Measurements from ENCODE around the gene FOXN3. TPM values are rescaled to one million over a fixed set of nuclear protein-coding genes. Genes with fewer than 3 reads are reported as not detected.
A peak's percentile ranks its signal among the peaks of the same experiment; 100 is the strongest.

The FOXN3 gene
- total RNA-seq, 2 donors from 2014 or later: 75.3 to 104 TPM

DNA sequence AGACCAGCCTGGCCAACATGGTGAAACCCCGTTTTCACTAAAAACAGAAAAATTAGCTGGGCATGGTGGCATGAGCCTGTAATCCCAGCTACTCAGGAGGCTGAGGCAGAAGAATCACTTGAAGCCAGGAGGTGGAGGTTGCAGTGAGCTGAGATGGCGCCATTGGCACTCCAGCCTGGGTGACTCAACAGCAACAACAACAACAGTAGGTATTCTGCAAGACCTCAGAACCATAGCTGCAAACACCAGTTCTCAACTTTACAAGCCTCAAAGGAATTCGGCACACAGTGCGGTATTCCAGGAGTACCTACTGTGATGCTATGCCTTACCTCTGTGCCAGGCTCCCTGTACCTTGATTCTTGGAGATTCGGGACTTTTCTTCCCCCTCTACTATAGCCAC is 15.8 kb downstream of the FOXN3 start:
- DNase-seq (ENCODE audit: low spot score in 2 of 2): no peak
- Mint-ChIP-seq H3K36me3 (peaks cover 0 to 63% of the 10 kb centered on the region in 2 donors), H3K27ac (peak overlapping the region; percentile 36 to 87), H3K9me3 (peaks cover 0 to 4% of the 10 kb centered on the region in 2 donors)
- no peak for ATAC-seq

DNA sequence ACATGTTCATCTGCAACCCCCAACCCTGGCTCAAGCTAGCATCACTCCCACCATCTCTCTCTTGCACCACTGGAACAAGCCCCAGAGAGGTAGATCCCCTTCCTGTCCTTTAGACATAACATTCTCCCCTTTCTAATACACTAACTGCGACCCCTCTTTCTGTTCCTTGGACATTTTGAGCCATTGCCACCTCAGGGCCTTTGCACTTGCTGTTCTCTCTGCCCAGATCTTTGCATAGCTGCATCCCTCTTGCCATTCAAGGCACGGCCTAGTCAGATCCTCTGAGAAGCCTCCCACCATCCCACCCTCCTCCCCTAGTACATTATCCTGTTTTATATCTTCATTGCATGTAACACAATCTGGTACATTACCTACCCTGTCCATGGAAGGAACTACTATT is 16.5 kb downstream of the FOXN3 start:
- H3K9me3 Mint-ChIP-seq: peaks cover 0 to 4% of the 10 kb centered on the region in 2 donors
- peak overlapping the region; percentile 36 to 87 for H3K27ac Mint-ChIP-seq
- DNase-seq (ENCODE audit: low spot score in 2 of 2) (no peak), ATAC-seq (no peak)
- peaks cover 0 to 68% of the 10 kb centered on the region in 2 donors for H3K36me3 Mint-ChIP-seq

DNA sequence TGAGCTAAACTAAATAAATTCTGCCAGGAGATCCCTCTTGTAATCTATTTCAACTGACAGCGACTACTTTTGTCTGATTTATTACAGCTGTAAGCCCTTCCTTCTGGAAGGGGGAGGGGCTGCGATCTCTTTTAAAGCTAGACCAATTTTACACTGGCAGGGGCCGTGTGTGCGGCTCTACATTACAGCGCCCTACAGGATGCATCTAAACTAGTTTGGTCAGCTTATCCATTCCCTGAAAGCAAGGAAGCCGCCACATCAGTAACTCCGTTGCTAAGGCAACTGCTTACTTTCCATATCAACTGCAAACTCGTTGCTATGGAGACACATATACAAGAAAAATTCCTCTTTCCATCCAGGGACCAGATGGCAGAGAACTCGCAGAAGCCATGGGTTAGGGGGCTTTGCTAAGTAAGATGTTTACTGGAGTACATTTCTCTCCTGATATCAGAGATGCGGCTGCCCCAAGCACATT is 17.4 kb downstream of the FOXN3 start:
- Mint-ChIP-seq H3K36me3 (peaks cover 0 to 67% of the 10 kb centered on the region in 2 donors), H3K27ac (peak overlapping the region in 1 of 2 donors; percentile 30), H3K9me3 (peaks cover 0 to 4% of the 10 kb centered on the region in 2 donors)
- ATAC-seq (peak in 1 of 2 donors; percentile 37), DNase-seq (ENCODE audit: low spot score in 2 of 2) (no peak)

DNA sequence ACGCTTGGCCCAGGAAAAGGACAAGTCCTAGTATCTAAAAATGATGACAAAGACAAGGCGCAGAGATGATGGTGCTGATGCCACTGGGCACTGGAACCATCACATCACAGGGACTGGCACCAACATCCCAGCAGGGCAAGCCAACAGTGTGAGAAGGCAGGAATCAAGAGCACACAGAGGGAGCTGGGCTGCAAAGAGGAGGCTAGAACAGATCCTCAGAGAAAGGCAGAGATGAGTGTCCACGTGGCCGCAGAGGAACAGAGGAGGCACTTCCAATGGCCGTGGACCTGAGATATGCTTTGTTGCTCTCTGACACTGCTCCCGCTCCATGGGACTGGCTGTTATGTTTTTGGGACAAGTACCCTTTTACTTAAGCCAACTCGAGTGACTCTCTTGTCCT is 17.9 kb downstream of the FOXN3 start:
- peaks cover 0 to 72% of the 10 kb centered on the region in 2 donors for H3K36me3 Mint-ChIP-seq
- H3K9me3 Mint-ChIP-seq: peaks cover 0 to 4% of the 10 kb centered on the region in 2 donors
- peak overlapping the region in 1 of 2 donors; percentile 33 for H3K27ac Mint-ChIP-seq
- DNase-seq (ENCODE audit: low spot score in 2 of 2) (no peak), ATAC-seq (no peak)

DNA sequence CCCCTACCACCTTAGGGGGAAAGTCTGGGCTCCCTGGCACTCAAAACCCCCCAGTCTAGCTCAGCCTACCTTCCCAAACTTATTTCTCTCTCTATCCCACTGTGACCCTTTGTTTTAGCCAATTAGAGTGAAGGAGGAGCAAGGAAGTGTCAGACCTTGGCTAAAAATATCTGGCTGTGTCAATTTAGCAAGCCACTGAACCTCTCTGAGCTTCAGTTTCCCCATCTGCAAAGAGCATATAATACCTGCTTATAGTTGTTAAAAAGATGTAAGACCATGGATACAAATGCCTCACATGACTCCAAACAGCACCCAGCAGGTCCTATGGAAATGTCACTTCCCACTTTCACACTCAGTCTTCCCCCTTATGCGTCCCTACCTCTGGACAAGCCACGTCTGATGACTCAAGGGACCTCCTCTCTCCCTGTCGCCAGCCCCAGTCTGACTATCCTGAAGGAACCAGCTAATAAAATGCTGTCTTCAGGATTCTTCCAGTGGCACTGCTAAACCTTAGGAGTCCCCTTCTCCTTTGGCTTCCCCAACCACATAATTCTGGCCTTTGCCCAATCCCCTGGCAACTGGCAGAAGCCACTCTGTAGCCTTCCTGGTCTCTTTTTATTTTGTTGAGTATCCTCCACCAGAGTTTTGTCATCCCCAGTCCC is 19.3 kb downstream of the FOXN3 start:
- Mint-ChIP-seq H3K9me3 (peaks cover 0 to 8% of the 10 kb centered on the region in 2 donors), H3K27ac (peak overlapping the region in 1 of 2 donors; percentile 61), H3K36me3 (peaks cover 0 to 68% of the 10 kb centered on the region in 2 donors)
- no peak for ATAC-seq
- DNase-seq (ENCODE audit: low spot score in 2 of 2): no peak

DNA sequence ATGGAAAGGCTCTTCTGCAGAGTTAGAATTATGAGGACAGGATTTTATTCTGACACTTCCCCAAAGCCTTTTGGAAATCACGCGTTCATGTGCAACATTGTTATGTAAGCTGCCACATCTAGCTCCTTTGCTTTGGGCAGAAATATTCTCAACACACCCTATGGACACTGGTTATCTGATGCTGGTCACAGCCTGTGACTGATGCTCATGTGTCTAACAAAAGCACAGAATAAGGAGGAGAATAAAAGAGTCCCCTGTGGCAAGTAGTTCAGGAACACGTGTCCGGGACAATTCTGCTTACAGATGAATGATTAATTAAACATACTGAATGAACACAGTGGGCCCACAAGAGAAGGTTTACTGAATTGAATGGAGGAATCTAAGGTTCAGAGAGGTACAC is 22.1 kb downstream of the FOXN3 start:
- Mint-ChIP-seq H3K36me3 (peaks cover 0 to 44% of the 10 kb centered on the region in 2 donors), H3K9me3 (peaks cover 0 to 7% of the 10 kb centered on the region in 2 donors), H3K27ac (no peak overlapping the region)
- ATAC-seq (no peak), DNase-seq (ENCODE audit: low spot score in 2 of 2) (no peak)

DNA sequence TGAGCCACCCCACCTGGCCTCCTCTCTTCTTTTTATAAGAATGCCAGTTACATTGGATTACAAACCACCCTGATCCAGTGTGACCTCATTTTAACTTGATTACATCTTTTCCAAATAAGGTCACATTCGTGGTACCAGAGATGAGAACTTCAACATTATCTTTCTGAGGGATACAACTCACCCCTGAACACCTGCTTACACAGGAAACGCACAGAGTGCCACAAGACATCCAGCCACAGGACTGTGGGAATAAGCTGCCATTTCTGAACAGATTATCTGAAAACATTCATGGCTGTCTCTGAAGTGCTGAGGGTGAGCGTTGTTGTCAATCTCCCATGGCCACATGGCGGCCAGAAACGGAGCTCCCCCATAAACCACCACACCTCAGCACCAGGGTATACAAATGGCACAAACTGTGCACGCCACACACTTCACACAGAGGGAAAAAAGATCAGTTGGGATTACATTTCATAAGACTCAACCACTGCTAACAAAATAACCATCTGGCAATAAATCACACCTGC is 23.7 kb downstream of the FOXN3 start:
- Mint-ChIP-seq H3K27ac (peak overlapping the region; percentile 25 to 32), H3K9me3 (peaks cover 0 to 7% of the 10 kb centered on the region in 2 donors), H3K36me3 (peaks cover 3 to 48% of the 10 kb centered on the region in 2 donors)
- ATAC-seq: no peak
- no peak for DNase-seq (ENCODE audit: low spot score in 2 of 2)

DNA sequence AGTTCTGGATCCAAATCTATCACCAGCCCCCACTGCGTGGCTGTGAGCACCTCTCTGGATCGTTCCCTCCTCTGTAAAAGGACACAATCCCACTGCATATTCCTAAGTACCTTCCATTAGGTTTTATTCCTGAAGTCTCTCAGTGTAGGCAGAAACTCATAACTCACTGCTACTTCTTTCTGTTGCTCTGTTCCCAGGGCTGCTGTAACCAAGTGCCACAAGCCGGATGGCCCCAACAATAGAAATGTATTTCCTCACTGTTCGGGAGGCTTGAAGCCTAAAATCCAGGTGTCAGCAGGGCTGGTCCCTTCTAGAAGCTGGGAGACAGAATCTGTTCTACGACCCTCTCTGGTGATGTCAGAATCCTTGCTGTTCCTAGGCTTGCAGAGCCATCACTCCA is 24.9 kb downstream of the FOXN3 start:
- DNase-seq (ENCODE audit: low spot score in 2 of 2) (no peak), ATAC-seq (no peak)
- H3K36me3 Mint-ChIP-seq: peaks cover 4 to 48% of the 10 kb centered on the region in 2 donors
- H3K9me3 Mint-ChIP-seq: peaks cover 0 to 7% of the 10 kb centered on the region in 2 donors
- no peak overlapping the region for H3K27ac Mint-ChIP-seq

DNA sequence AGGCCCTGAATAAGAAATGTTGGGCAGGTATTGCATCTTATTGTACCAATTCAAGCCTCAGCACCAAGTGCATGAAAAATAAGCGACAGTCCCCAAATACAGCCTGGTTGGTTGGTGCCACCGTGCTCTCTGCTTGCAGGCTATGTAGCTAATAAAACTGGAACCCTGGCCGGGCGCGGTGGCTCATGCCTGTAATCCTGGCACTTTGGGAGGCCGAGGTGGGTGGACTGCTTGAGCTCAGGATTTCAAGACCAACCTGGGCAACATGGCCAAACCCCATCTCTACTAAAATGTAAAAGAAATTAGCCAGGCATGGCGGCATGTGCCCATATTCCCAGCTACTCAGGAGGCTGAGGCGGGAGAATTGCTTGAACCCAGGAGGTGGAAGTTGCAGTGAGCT is 25.5 kb downstream of the FOXN3 start:
- ATAC-seq: no peak
- Mint-ChIP-seq H3K9me3 (peaks cover 0 to 7% of the 10 kb centered on the region in 2 donors), H3K27ac (no peak overlapping the region), H3K36me3 (peaks cover 4 to 49% of the 10 kb centered on the region in 2 donors)
- DNase-seq (ENCODE audit: low spot score in 2 of 2): no peak

DNA sequence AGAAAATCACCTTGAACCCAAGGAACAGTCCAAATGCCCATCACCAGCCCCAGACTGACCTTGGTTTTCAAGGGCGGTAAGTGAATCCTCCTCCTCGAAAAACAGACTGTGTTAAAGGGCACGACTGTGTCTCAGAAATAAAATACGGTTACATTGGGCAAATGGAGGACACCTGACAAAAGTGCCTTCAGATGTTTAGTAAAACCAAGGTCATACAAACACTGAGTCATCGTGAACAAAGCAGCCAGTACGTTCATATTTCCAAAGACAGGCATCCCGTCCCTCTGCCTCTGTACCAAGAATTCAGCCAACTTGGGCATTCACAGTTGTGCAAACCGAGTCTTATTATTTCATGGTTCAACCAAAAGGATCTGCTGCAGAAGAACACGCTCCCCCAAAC is 25.9 kb downstream of the FOXN3 start:
- Mint-ChIP-seq H3K9me3 (peaks cover 0 to 7% of the 10 kb centered on the region in 2 donors), H3K36me3 (peaks cover 4 to 47% of the 10 kb centered on the region in 2 donors), H3K27ac (no peak overlapping the region)
- no peak for ATAC-seq
- no peak for DNase-seq (ENCODE audit: low spot score in 2 of 2)

DNA sequence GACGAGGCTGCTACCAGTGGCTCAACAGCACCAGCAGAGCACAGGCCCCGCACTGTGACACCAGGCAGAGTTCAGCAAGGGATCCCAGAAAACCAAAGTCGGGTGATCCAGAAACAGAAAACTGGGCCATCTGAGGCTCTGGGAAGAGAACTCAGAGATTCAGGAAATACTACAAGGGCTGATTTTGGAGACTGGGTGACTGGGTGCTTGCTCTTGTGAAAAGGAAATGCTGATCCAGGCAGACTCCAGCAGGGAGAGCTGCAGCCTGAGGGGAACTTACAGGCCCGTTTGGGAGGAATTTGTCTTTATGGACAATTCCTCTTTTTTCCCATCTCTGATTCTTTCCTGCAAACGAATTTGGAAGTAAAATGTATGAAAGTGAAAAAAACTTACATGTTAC is 28.2 kb downstream of the FOXN3 start:
- ATAC-seq (no peak), DNase-seq (ENCODE audit: low spot score in 2 of 2) (no peak)
- H3K36me3 Mint-ChIP-seq: peaks cover 4 to 42% of the 10 kb centered on the region in 2 donors

DNA sequence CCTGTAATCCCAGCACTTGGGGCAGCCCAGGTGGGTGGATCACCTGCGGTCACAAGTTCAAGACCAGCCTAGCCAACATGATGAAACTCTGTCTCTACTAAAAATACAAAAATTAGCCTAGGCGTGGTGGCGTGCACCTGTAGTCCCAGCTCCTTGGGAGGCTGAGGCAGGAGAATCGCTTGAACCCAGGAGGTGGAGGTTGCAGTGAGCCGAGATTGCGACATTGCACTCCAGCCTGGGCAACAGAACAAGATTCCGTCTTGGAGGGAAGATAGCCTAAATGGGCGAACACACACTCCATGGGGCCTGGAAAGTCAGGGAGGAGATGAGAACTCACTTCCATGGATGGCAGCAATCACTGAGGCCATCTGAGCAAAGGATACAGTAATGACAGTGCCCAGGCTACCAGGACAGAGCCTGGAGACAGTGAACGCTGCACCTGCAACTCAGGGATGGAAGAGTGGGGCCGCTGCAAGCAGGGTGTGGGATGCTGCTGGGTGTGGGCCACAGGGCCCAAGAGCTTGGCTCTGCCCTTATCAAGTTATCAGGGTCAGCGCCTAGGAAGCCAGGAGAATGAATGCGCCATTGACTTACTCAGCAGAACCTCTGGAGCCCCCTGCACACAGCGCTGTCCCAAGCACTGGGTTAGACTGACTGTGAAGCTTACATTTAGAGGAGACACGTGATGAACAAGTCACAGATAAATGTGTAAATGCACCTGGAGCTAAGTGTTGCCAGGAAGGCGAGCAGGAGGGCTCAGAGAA is 28.9 kb downstream of the FOXN3 start:
- Mint-ChIP-seq H3K36me3 (peaks cover 4 to 42% of the 10 kb centered on the region in 2 donors), H3K9me3 (peaks cover 0 to 7% of the 10 kb centered on the region in 2 donors), H3K27ac (peak overlapping the region; percentile 45 to 80)
- DNase-seq (ENCODE audit: low spot score in 2 of 2) (no peak), ATAC-seq (no peak)

More for the DNA sequence above, 28.2 kb downstream of the FOXN3 start:
- Mint-ChIP-seq H3K9me3 (peaks cover 0 to 7% of the 10 kb centered on the region in 2 donors), H3K27ac (peak overlapping the region in 1 of 2 donors; percentile 45)

DNA sequence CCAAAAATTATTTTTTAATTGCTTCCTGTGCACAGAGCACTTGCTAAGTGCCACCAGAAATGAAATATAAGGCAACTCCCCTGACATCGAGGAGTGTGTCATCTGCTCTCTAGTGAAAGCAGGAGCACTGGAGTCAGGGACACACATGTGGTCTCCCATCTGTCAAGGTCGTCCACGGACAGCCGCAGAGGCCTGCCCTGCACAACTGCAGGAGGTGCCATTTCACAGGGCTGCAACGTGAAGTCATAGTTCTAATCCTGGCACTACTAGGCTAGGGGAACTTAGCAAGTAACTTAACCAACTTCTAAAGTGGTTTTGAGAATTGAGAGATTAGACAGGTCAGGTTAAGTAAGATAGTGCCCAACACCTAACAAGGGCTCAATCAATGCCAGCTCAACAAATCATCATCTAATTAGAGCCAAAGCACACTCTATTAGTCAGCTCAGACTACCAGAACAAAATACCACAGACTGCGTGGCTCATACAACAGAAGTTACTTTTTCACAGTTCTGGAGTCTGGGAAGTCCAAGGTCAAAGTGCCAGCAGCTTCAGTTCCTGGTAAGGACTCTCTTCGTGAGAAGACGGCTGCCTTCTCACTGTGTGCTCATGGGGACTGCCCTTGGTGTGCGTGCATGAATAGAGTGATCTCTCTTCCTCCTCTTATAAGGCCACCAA is 30.7 kb downstream of the FOXN3 start:
- peak overlapping the region in 1 of 2 donors; percentile 80 for H3K27ac Mint-ChIP-seq
- DNase-seq (ENCODE audit: low spot score in 2 of 2) (no peak), ATAC-seq (peak; percentile 44 to 85)
- peaks cover 13 to 56% of the 10 kb centered on the region in 2 donors for H3K36me3 Mint-ChIP-seq
- H3K9me3 Mint-ChIP-seq: peaks cover 9 to 19% of the 10 kb centered on the region in 2 donors

DNA sequence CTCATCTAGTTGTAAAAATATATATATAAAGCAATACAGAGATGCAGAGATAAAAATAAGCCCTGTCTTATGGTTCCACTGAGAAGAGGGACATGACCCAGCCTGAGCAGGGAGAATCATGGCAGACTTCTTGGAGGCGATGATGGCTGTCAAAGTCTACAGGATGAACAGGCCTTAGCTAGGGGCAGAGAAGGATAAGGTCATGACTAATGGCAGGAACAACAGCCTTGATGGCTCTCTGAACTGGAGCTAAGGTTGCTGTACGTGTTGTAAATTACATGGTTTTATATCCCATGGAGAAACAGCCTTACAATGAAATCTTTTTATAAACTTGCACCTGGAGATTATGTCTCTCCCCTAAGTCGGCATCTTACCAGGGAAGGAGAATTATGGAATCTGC is 32.4 kb downstream of the FOXN3 start:
- no peak for ATAC-seq
- Mint-ChIP-seq H3K9me3 (peaks cover 14 to 24% of the 10 kb centered on the region in 2 donors), H3K36me3 (peaks cover 24 to 67% of the 10 kb centered on the region in 2 donors), H3K27ac (peak overlapping the region in 1 of 2 donors; percentile 27)
- no peak for DNase-seq (ENCODE audit: low spot score in 2 of 2)

DNA sequence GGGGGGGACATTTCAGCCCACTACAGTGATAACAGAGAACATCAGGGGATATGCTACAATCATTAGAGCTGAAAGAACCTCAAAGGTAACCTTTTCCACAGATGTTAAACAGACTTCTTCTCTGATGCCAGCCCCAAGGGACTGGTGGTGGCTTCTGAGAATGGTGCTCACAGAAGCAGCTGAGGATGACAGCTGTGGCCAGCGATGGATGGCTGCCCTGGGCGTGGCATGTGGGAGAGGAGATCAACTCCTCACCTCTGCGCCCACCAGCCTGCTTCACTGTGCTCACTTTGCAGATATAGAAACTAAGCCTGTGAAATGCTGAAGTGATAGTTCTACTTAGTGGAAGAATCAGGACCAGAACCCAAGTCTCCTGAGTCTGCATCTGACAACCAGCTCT is 33.0 kb downstream of the FOXN3 start:
- peaks cover 14 to 24% of the 10 kb centered on the region in 2 donors for H3K9me3 Mint-ChIP-seq
- no peak for DNase-seq (ENCODE audit: low spot score in 2 of 2)
- no peak for ATAC-seq
- peak overlapping the region in 1 of 2 donors; percentile 27 for H3K27ac Mint-ChIP-seq
- peaks cover 24 to 71% of the 10 kb centered on the region in 2 donors for H3K36me3 Mint-ChIP-seq

All from activated naive CD4-positive, alpha-beta T cell treated with anti-CD3 and anti-CD28 coated beads, Interleukin-2, amount 50 U/mL, for 72 hours (primary cell).